IPS DF 19.7 (cell line): ENCODE data around the gene TTN.
"Not testable (repeated sequence)": the region's sequence is repeated elsewhere in the genome, so short reads cannot be mapped to it uniquely, and the experiment has no call there.

ENCODE experiments used
- DNase-seq: peaks from one replicate; pipeline ENCODE4 v3.0.0-alpha.2; 2013; ENCODE audit warnings: low read depth, low spot score

The TTN gene

DNA sequence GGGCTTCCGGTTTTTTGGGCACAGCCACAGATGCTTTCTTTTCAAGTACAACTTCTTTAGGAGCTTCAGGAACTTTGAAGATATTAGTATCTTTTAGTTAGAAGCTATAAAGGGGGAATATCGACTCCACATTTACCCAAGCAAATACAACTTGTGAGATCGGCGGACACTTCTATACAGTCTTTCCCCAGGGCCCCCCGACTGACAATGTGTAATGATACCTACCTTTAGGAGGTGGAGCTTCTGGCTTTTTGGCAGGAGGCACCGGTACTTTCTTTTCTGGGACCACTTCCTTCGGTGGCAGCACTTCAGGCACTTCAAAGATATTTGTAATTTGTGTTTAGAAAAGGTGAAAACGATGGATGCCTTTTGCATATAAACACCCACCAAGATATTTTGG lies 148.7 kb downstream of the TTN start:
- not testable (repeated sequence) for DNase-seq

DNA sequence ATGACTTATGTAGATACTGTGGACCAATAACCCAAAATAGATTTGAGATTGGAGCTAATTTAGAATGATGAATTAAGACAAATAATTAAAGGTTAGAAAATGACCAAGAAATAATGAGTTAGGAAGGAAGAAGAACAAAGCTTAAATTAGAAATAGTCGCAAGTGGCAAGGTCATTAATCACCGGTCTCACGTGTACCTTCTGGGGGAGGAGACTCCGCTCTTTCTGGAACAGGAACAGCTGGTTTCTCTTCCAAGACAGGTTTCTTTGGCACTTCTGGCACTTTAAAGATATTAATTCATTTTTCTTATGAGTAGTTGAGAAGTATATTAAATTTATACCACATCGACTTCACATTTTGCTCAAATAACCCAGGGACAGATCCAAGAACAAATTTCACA lies 156.7 kb downstream of the TTN start:
- DNase-seq, result no peak

DNA sequence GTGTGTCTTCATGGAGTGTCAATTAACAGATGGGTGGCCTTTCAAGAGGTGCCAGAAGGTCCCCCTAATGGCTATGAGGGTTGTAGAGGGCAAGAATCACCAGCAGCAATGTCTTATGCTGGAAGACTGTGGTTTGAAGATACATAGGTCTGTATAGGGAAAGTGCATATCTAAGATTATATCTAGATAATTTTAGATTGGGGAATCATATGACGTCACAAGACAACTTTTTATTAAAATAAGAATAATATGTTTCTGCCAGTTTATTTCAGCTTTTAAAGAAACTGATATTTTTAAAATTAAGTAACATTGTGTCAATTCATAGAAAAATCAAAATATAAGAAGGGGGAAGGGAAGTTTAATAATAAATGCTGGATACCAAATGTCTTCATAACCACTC lies 162.3 kb downstream of the TTN start:
- DNase-seq, result no peak

DNA sequence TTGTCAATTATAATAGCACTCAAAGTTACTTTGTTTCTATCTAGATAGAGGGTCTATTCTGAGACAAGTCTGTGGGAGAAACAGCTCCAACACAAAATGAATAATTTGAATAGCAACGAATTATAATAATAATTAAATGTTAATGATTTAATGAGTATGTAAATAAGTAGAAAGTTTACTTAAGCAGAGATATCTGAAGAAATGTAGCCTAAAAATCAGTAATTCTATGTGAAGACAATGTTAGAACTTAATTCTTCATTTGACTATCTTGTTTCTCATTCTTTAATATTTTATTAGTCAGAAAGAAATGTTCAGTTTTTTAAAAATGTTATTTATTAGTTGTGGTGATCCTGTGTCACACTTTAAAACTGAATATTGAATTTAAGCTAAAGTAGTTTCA lies 165.7 kb downstream of the TTN start:
- no peak for DNase-seq

DNA sequence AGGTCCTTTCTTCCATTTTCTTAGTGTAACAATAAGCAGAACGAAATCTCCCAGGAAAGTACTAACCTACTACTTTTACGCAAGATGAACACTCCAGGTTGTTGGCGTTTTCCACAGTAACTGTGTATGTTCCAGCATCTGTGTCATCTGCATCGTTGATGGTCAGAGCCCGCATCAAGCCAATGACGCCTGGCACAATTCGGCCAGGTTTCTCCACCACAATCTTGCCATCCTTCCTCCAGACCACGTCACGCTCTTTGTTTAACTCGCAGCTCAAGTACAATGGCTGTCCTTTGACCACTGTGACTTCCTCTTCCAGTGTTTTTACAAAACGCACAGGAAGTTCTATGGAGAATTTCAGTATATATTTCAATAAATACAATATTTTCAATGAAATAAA lies 171.3 kb downstream of the TTN start:
- DNase-seq, result no peak

DNA sequence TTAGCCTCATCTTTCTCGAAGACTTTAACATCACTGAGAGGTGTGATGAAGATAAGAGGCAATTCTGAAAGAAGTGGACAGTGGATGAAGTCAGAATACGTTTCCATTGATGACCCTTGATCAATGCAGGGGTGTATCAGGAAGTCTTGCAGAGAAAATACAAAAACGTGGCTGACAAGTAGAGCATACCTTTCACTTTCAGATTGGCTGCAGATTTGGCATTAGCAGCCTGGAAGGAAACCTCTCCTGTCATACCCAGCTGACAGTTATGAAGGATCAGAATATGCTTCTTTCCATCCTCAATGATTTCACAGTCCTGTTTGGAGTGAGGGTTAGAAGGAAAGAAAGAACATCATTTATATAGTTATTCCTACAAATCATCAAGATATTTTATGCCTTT lies 174.5 kb downstream of the TTN start:
- DNase-seq, result no peak

DNA sequence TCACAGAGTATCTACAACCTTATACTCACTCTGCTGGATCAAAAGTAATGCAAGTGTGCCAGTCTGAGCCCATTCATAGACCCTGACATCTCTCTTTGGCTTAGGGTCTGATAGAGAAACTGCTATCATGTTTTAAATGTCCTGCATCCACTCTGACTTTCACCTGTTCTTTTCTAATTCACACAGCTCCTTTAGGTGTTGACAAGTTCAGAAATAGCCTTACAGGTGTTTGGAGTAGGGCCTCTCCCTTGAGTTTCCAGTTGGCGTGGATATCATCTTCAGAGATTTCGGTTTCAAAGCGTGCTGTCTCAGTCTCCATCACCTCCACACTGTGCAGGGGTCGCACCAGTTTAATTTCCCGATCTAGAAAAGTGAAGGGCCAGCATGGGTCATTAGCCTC lies 176.6 kb downstream of the TTN start:
- DNase-seq, result no peak

DNA sequence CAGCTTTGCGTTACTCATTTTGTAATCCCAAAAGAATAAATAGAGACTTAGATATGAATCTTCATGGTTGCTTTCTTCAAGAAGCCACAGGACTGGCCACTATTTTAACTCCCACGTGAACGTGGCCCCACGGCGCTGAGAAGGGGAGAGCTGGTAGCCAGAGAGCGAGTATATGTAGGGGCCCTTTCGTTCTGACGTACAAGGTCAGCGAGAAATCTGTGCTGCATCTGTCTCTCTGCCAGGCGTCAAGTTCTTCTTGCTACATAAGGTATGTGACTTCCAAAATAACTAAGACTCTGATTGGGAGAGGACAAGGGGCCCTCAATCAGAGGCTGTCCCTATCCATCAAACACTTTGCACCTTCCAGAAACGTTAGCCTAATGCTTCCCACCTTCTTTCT lies 177.8 kb downstream of the TTN start:
- DNase-seq, result no peak

DNA sequence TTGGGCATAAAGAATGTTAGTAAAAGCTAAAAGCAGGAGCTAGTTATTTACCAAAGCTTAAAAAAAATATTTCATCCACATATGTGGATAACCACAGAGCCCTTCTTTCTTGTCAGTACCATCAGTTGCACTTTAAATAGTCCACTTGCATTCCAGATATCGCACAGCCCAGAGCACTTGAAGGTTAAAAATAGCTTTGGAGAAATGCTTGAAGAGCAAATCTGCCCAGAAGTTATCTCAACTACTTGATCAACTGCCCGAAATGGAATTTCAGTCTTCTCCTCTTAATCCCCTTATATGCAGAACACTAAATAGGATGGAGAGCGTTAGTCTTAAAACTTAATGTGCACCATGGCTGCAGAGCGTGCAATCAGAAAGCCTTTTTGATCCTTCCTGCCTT lies 178.6 kb downstream of the TTN start:
- DNase-seq, result no peak

DNA sequence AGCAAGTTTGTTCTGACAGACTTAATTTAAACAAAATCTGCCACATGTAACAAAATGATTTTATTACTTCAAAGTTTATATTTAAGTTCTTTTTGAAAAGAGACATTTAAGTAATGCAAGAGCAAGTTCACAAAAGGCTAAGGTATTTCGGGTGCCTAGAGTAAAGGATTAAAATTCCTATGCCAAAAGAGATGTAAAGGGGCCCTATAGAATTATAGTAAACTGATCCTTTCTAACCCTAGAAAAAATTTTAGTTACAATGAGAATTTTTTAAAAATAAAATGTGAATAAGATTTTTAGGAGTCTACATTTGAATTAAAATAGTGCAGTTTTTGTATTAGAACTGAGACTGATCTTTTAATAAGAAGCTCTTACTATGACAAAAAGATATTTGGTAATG lies 179.8 kb downstream of the TTN start:
- no peak for DNase-seq

DNA sequence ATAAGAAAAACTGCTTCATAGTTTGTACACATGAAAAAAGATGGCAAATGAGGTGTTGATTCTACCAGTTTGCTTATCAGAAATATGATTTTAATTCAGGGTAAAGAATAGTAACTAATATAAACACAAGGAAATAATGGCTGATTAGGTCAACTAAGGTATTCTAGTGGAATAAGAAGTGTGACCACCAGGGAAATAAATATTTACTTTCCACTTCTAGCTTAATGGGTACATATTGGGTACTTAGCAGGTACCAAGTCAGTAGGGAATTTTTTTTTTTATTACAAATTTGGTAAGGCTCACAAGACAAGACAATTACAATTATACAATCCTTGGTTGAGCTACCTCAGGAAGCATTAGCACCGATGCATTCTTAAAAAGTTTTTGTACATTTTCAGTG lies 191.3 kb downstream of the TTN start:
- no peak for DNase-seq

DNA sequence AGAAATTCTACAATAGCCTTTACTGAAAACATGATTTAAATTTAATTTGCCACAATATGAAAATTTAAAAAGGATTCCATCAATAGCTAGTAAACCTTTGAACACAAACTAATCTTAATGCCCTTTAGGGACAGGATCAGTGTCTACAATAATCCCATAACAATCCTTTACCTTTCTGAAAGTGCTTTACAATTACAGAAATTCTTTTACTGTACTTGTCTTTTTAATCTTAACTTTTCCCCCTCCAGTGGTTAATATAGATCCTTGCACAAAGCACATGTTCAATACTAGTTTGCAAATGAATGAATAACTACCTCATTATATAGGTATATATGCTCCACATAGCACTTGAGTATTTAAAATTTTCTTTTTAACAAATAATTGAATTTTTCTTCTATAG lies 204.3 kb downstream of the TTN start:
- no peak for DNase-seq

DNA sequence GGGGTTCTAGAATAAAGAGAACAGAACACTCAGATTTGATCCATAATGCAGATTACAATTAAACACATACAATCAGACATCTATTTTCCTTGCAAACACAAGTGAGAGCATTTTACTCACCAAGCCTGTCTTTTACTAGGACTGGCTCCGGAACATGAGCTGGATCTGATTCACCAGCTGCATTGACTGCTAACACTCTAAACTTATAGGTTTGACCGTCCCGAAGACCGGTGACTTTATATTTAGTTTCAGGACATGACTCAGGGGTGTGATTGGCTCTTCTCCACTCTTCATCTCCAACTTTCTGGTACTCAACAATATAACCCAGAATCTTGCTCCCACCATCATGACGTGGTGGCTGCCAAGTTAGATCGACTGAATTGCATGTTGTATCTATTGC lies 214.6 kb downstream of the TTN start:
- DNase-seq, result no peak

DNA sequence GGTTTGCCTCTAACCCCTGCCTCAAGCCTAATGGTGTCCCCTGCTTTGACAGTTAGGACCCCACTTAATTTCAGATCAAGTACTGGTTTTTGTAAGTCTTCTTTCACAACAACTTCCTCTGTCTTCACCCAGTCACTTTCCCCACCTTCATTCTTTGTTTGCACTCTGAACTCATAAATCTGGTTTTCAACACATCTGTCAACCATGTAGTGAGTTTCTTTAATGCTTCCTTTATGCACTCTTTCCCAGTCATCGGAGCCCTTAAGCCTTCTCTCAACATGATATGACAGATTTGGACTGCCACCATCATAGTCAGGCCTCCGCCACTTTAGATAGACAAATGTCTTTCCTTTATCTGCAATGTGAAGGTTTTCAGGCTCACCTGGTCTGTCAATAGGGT lies 217.9 kb downstream of the TTN start:
- no peak for DNase-seq

DNA sequence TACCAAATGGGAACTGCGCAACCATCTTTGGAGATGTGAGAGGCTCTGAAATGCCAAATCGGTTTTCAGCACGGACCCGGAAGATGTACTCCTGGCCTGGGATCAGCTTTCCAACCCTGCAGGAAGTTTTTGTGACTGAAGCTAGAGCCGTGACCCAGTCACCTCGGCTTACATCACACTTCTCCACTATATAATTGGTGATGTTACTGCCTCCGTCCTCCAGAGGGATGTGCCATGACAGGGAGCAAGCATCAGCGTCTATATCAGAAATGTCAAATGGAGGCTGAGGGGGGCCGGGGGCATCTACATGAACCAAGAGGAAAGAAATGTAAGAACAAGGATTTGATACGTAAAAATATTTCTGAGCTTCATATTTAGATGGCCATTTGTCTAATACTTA lies 222.6 kb downstream of the TTN start:
- DNase-seq, result no peak

DNA sequence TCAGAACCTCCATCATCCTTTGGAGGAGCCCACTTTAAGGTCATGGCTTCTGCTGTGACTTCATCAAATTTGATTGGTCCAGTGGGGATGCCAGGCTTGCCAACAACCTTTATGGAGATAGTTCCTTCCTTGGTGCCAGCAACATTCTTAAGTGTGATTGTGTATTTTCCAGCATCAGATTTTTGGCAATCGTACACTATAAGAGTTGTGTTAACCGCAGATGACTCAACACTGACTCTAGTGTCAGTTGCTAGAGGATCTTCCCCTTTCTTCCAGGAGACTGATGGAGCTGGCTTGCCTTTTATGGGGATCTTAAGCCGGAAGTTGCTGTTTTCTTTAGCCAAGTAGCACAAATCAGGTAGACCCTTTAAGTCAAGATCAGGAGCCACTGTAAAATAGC lies 228.2 kb downstream of the TTN start:
- no peak for DNase-seq

DNA sequence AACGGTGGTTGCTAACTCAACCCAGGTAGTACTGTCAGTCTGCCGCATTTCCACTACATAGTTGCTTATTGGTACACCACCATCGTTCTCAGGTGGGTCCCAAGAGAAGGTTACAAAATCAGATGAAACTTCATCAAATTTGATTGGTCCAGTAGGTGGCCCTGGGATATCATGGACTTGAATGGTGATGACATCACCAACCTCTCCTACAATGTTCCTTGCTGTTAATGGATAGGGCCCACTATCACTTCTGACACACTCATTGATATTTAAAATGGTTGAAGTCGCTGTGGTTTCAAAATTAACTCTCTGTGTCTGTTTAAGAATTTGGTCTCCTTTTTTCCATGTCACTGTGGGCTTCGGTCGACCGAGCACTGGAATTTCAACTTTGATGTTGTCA lies 232.4 kb downstream of the TTN start:
- DNase-seq, result no peak

DNA sequence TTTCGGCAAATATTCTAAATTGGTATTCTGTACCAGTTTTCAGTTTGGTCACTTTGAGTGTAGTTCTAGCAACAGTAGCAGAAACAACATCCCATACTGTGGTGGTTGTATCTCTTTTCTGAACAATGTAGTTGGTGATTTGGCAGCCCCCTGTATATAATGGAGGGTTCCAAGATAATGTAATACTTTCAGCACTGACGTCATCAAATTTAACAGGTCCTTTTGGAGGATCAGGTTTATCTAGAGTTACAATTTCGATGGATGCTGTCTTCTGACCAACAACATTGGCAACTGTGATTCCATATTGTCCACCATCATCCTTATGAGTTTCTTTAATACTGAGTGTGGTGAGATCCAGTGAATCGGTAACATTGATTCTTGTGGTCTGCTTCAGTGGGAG lies 239.0 kb downstream of the TTN start:
- no peak for DNase-seq

DNA sequence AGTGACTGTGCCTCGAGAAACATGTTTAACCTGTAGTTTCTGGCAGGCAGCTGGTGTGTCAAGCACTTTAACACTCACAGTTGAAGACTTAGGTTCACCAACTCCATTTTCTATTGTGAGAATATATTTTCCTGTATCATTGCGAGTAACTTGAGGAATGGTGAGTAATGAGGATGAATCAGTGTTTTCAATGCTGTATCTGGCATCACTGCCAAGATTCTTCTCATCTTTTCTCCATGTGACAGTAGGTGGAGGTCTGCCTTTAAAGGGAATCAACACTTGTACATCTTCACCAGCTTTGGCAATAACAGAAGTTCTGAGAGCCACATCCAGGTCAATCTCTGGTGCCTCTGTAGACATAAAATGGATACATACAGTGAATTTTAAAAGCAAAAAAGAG lies 254.2 kb downstream of the TTN start:
- no peak for DNase-seq

DNA sequence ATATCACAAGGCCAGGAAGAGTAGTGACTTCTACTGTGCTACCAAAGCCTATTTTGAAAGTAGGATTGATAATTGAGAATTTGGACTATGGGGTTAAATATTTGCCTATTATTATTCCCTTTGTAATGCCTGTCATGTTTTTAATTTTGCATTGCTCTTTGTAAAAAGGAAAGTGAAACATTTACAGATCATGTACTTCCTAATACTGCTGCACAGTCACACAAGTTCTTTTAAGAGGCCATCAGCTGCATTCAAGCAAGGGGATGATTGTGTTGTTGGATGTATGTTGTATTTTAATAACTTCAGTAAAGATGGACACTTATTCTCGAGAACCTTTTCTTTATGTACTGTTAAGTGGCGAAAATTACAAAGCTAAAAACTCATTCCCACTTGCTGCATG lies 256.9 kb downstream of the TTN start:
- no peak for DNase-seq

DNA sequence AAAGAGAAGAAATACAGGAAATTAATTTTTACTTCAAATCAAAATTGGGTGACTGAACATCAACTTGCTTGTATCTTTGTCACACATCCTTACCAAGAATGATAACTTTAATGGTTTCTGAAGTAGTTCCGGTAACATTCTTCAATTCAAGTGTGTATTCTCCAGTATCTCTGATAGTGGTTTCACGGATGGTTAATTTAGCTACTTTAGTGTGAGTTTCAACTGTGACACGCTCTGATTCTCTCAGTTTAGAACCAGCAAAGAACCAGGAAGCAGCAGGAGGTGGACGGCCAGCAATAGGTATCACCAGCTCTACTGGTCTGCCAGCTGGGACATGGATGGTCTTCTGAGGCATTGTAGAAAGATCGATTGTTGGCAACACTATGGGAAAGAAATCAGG lies 264.7 kb downstream of the TTN start:
- DNase-seq, result no peak

DNA sequence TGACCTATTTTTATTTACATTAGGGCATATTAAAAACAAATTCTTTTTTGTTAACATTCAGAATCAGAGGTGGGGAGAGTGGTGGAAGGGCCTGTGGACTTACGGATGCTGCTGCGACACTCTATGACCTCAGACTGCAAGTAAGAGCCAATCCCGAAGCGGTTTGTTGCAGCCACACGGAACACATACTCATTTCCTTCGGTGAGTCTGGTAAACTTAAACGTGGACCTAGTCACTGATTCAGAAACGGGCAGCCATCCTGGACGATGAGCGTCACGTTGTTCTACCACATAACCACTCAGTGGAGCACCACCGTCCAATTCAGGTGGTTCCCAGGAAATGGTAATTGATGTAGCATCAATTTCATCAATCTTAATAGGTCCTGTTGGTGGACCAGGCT lies 265.1 kb downstream of the TTN start:
- DNase-seq, result no peak

DNA sequence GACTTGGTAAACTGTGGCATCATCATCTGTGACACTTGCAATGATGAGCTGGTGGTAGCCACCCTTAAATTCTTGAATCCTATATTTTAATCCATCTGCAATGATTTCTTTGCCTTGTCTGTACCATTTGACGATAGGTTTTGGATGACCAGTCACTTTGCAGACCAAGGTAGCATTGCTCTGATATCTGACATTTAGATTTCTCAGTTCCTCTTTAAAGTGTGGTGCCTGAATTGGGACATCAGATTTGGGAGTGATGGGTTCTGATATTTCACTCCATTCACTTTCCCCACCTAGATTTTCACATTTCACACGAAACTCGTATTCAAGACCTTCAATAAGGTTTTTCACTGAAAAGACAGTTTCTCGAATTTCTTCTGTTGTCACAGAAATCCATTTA lies 271.2 kb downstream of the TTN start:
- DNase-seq, result no peak

DNA sequence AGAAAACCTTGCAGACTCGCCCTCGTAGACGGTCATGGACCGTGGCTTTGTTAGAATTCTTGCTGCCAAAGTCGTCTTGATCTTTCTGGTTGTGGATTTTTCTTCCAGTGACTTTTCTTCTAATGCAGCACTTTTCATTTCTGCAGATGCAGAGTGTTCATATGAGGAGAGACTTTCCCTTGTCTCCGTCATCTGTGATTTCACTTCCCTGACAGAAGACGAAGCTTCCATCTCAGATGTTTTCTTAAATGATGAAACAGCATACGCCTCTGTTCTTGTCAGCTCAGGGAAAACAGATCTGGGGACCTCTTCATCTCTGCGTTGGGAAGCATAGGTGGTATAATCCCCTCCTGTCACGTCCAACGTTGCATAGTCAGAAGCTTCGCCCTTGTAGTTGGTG lies 276.1 kb downstream of the TTN start:
- no peak for DNase-seq

DNA sequence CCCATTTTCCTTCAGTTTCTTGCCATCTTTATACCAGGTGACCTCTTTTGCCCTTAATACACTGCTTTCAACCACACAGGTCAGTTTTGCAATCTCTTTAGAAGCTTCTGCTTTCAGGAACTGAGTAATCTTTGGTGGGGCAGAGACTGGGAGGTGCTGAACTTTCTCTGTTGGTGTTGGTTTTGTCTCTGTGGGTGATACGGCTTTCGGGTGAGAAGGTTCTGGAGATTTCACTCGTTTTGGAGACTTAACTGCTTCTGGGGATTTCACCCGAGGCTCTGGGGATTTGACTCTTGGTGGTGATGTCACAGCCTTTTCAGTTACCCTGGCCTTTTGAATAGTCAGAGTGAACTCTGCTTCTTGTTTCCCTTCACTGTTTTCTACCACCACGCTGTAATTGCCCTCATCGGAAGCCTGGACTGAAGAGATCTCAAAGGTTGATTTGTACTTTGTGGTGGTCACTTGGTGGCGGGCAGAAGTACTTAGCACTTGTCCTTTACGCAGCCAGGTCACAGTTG lies 276.5 kb downstream of the TTN start:
- no peak for DNase-seq
